ENCODE measurements around the gene NENF.

Gene NENF

DNA sequence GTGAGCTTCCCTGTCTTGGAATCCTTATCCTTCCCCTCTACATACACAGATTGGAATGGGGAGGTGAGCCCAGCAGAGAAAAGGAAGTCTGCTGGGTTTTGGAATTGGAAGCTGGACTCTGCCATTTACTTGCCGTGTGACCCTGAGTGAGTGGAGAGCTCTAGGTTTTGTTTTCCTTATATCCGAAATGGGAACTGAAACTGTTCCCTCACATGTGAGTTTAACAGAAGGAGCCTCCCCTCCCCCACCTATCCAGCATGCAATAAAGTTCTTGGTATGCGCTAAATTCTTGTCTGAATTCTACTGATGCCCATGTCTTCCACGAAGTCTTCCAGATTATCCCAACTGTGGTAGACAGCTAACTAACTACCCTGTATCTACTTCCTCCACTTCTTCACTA is 58.7 kb downstream of the NENF start:
- DNase-seq (ENCODE audit: low read depth), result no peak
- no peak overlapping the region for H3K4me3 ChIP-seq (ENCODE audit: low read depth, low read length)
- TF ChIP-seq, protein P1, sequence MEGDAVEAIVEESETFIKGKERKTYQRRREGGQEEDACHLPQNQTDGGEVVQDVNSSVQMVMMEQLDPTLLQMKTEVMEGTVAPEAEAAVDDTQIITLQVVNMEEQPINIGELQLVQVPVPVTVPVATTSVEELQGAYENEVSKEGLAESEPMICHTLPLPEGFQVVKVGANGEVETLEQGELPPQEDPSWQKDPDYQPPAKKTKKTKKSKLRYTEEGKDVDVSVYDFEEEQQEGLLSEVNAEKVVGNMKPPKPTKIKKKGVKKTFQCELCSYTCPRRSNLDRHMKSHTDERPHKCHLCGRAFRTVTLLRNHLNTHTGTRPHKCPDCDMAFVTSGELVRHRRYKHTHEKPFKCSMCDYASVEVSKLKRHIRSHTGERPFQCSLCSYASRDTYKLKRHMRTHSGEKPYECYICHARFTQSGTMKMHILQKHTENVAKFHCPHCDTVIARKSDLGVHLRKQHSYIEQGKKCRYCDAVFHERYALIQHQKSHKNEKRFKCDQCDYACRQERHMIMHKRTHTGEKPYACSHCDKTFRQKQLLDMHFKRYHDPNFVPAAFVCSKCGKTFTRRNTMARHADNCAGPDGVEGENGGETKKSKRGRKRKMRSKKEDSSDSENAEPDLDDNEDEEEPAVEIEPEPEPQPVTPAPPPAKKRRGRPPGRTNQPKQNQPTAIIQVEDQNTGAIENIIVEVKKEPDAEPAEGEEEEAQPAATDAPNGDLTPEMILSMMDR (IDR thresholded peaks at IDR 0.05; ENCODE audit: control insufficient read depth, extremely low read depth, insufficient read depth), result no peak

Measured in LNCaP clone FGC (cell line).